ENCODE results near the gene SORBS1.

DNA sequence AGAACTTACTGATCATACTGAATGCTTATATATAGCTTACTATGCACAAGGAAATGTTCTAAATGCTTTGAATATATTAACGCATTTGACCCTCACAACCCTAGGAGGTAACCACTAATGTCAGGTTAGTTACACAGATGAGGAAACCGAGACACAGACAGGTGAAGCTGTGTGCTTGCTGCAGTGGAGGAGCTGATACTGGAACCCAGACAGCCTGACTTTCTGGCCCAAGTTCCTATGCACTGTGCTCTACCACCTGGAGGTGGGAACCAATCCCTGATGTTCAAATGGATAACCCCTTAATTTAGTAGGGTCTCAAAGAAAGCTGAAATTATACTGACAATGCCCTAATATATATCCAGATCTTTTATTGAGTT is 119.6 kb downstream of the SORBS1 start:
- TF ChIP-seq, protein P1, sequence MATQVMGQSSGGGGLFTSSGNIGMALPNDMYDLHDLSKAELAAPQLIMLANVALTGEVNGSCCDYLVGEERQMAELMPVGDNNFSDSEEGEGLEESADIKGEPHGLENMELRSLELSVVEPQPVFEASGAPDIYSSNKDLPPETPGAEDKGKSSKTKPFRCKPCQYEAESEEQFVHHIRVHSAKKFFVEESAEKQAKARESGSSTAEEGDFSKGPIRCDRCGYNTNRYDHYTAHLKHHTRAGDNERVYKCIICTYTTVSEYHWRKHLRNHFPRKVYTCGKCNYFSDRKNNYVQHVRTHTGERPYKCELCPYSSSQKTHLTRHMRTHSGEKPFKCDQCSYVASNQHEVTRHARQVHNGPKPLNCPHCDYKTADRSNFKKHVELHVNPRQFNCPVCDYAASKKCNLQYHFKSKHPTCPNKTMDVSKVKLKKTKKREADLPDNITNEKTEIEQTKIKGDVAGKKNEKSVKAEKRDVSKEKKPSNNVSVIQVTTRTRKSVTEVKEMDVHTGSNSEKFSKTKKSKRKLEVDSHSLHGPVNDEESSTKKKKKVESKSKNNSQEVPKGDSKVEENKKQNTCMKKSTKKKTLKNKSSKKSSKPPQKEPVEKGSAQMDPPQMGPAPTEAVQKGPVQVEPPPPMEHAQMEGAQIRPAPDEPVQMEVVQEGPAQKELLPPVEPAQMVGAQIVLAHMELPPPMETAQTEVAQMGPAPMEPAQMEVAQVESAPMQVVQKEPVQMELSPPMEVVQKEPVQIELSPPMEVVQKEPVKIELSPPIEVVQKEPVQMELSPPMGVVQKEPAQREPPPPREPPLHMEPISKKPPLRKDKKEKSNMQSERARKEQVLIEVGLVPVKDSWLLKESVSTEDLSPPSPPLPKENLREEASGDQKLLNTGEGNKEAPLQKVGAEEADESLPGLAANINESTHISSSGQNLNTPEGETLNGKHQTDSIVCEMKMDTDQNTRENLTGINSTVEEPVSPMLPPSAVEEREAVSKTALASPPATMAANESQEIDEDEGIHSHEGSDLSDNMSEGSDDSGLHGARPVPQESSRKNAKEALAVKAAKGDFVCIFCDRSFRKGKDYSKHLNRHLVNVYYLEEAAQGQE (IDR thresholded peaks at IDR 0.05; ENCODE audit: borderline replicate concordance) = no peak
- TF ChIP-seq, protein P2, sequence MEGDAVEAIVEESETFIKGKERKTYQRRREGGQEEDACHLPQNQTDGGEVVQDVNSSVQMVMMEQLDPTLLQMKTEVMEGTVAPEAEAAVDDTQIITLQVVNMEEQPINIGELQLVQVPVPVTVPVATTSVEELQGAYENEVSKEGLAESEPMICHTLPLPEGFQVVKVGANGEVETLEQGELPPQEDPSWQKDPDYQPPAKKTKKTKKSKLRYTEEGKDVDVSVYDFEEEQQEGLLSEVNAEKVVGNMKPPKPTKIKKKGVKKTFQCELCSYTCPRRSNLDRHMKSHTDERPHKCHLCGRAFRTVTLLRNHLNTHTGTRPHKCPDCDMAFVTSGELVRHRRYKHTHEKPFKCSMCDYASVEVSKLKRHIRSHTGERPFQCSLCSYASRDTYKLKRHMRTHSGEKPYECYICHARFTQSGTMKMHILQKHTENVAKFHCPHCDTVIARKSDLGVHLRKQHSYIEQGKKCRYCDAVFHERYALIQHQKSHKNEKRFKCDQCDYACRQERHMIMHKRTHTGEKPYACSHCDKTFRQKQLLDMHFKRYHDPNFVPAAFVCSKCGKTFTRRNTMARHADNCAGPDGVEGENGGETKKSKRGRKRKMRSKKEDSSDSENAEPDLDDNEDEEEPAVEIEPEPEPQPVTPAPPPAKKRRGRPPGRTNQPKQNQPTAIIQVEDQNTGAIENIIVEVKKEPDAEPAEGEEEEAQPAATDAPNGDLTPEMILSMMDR (IDR thresholded peaks at IDR 0.05; ENCODE audit: poor library complexity, severe bottlenecking) = no peak

Data from neural cell (in vitro differentiated cells).